NB4 (cell line): ENCODE results near the gene LRIG2.

Experiments
- MYC ChIP-seq: IDR thresholded peaks from 2 replicates; pipeline ENCODE4 v1.6.1; 2011; ENCODE audit warnings: low read depth, low read length
- POLR2A ChIP-seq: IDR thresholded peaks from 2 replicates; pipeline ENCODE4 v1.6.1; 2011; ENCODE audit warnings: mild to moderate bottlenecking; ENCODE audit not compliant: insufficient read length; ENCODE audit errors: extremely low read depth
- TF ChIP-seq, protein P1 (sequence below): IDR thresholded peaks from one replicate; pipeline ENCODE4 v1.5.1; 2012; ENCODE audit warnings: low read depth, low read length
- TF ChIP-seq, protein P2 (sequence below): IDR thresholded peaks from 2 replicates; pipeline ENCODE4 v1.6.1; 2011; ENCODE audit warnings: low read depth, low read length

- TF ChIP-seq, protein P1, sequence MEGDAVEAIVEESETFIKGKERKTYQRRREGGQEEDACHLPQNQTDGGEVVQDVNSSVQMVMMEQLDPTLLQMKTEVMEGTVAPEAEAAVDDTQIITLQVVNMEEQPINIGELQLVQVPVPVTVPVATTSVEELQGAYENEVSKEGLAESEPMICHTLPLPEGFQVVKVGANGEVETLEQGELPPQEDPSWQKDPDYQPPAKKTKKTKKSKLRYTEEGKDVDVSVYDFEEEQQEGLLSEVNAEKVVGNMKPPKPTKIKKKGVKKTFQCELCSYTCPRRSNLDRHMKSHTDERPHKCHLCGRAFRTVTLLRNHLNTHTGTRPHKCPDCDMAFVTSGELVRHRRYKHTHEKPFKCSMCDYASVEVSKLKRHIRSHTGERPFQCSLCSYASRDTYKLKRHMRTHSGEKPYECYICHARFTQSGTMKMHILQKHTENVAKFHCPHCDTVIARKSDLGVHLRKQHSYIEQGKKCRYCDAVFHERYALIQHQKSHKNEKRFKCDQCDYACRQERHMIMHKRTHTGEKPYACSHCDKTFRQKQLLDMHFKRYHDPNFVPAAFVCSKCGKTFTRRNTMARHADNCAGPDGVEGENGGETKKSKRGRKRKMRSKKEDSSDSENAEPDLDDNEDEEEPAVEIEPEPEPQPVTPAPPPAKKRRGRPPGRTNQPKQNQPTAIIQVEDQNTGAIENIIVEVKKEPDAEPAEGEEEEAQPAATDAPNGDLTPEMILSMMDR = peak; percentile 20
- TF ChIP-seq POLR2A (no peak), MYC (no peak)
- TF ChIP-seq, protein P2, sequence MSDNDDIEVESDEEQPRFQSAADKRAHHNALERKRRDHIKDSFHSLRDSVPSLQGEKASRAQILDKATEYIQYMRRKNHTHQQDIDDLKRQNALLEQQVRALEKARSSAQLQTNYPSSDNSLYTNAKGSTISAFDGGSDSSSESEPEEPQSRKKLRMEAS = no peak
Observed at GRCh38 chr1:113073479-113073950, 517 bp downstream of the LRIG2 start.
